Fibroblast of lung (primary cell): ENCODE results near the gene TJP2. TPM values are rescaled to one million over a fixed set of nuclear protein-coding genes. Genes with fewer than 3 reads are reported as not detected.

ENCODE experiments used
- DNase-seq, 2 donors: peaks; one replicate each; pipeline versions ENCODE4 v3.0.0 to v3.0.0-alpha.2; 2010; ENCODE audit warnings: low read depth in 2 of 2
- H2AFZ ChIP-seq: 2 replicates; pipeline ENCODE4 v1.5.1; 2012; ENCODE audit warnings: low read length, control low read depth, inconsistent platforms
- H3K27ac ChIP-seq: 2 replicates; pipeline ENCODE4 v1.5.1; 2011; ENCODE audit warnings: low read length, control low read depth; ENCODE audit not compliant: insufficient read depth
- H3K27me3 ChIP-seq: 2 replicates; pipeline ENCODE4 v1.5.1; 2011; ENCODE audit warnings: mild to moderate bottlenecking, low read length; ENCODE audit not compliant: control insufficient read depth, insufficient read depth
- H3K36me3 ChIP-seq: 2 replicates; pipeline ENCODE4 v1.5.1; 2011; ENCODE audit warnings: low read length; ENCODE audit not compliant: control insufficient read depth, insufficient read depth
- H3K4me1 ChIP-seq: 2 replicates; pipeline ENCODE4 v1.5.1; 2011; ENCODE audit warnings: low read length; ENCODE audit not compliant: control insufficient read depth, insufficient read depth; ENCODE audit errors: extremely low read depth
- H3K4me2 ChIP-seq: 2 replicates; pipeline ENCODE4 v1.5.1; 2011; ENCODE audit warnings: low read length, control low read depth; ENCODE audit not compliant: insufficient read depth; ENCODE audit errors: extremely low read depth
- H3K4me3 ChIP-seq, 4 experiments: fragments of 200-600 bp in 1 of 4; sonication (generic) in 1 of 4; replicated peaks in 1 of 4; 2 replicates each; pipeline ENCODE4 v1.5.1; 2011 to 2016; ENCODE audit warnings: low read length in 4 of 4, low read depth in 3 of 4, mild to moderate bottlenecking in 3 of 4, control low read depth in 2 of 4, inconsistent platforms in 1 of 4, mixed read lengths in 1 of 4; ENCODE audit not compliant: insufficient read depth in 1 of 4; ENCODE audit errors: control extremely low read depth in 1 of 4
- H3K79me2 ChIP-seq: 2 replicates; pipeline ENCODE4 v1.5.1; 2012; ENCODE audit warnings: mild to moderate bottlenecking, low read length, inconsistent platforms; ENCODE audit not compliant: control insufficient read depth, insufficient read depth
- H3K9ac ChIP-seq: 2 replicates; pipeline ENCODE4 v1.5.1; 2011; ENCODE audit warnings: mild to moderate bottlenecking, low read length, control low read depth; ENCODE audit not compliant: insufficient read depth
- H3K9me3 ChIP-seq: 2 replicates; pipeline ENCODE4 v1.5.1; 2012; ENCODE audit warnings: low read depth, low read length; ENCODE audit not compliant: control insufficient read depth, insufficient read depth
- H4K20me1 ChIP-seq: 2 replicates; pipeline ENCODE4 v1.5.1; 2011; ENCODE audit warnings: low read length; ENCODE audit not compliant: control insufficient read depth, insufficient read depth; ENCODE audit errors: extremely low read depth
- EZH2 ChIP-seq: IDR thresholded peaks from 2 replicates; pipeline ENCODE4 v1.5.1; 2012; ENCODE audit warnings: low read length, control low read depth, mild to moderate bottlenecking; ENCODE audit errors: missing control alignments
- polyA plus RNA-seq, 2 donors: library from polyadenylated mRNA; depleted of rRNA in 1 of 2; stranded (reverse) in 1 of 2; unstranded in 1 of 2; fragments of >200 nt; gene quantifications; 2 replicates each; pipeline ENCODE4 v1.2.1, GENCODE V29; 2011 to 2012; ENCODE audit warnings: missing spikeins in 1 of 2
- total RNA-seq: library from RNA; depleted of rRNA; stranded (reverse); fragments of >200 nt; gene quantifications from 2 replicates; pipeline ENCODE4 v1.2.1, GENCODE V29; 2014
- TF ChIP-seq, protein P1 (sequence below), 2 donors: IDR thresholded peaks in 1 of 2; conservative IDR thresholded peaks in 1 of 2; 1 replicate in 1 of 2; 2 replicates in 1 of 2; pipeline ENCODE4 v1.5.1; 2011 to 2012; ENCODE audit warnings: low read length in 2 of 2, control low read depth in 1 of 2, inconsistent platforms in 1 of 2, low read depth in 1 of 2, mild to moderate bottlenecking in 1 of 2

Gene TJP2
- total and polyA plus RNA-seq, 2 donors (not counting 1 experiment from before 2014, with no cell fraction given): 25.9 to 36.5 TPM

DNA sequence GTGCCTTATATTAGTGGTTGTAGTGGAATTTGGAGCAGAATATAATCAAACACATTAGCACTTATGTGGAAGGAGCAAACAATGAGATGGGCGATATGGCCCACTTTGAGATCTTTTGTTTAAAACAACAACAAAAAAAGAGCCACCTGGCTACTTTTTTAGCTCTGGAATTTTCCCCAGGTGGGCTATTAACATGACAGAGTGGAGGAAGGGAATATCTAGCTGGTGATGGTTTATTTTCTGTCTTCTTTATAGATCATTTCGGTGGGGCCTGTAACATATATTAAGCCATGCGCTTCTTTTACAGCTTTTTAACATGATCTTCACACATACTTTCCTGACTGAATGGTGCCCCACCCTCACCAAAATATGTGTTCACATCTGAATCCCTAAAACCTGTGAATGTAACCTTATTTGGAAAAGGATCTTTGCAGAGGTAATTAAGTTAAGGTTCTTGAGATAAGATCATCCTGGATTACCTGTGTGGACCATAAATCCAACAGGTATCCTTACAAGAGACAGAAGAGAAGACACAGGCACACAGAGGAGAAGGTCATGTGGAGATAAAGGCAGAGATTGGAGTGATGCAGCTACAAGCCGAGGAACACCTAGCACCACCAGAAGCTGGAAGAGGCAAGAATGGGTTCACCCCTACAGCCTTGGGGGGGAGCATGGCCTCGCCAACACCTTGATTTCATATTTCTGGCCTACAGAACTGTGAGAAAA is 134.3 kb downstream of the TJP2 start:
- Histone ChIP-seq H3K9me3 (no peaks in the 10 kb centered on the region), H4K20me1 (no peaks in the 10 kb centered on the region), H3K4me1 (no peaks in the 10 kb centered on the region), H3K4me3 (no peak overlapping the region), H3K36me3 (no peaks in the 10 kb centered on the region), H3K27ac (no peak overlapping the region), H3K9ac (no peak overlapping the region), H2AFZ (no peak overlapping the region), H3K4me2 (no peak overlapping the region), H3K79me2 (no peaks in the 10 kb centered on the region), H3K27me3 (peaks cover 3% of the 10 kb centered on the region)
- TF ChIP-seq EZH2: no peak
- TF ChIP-seq, protein P1, sequence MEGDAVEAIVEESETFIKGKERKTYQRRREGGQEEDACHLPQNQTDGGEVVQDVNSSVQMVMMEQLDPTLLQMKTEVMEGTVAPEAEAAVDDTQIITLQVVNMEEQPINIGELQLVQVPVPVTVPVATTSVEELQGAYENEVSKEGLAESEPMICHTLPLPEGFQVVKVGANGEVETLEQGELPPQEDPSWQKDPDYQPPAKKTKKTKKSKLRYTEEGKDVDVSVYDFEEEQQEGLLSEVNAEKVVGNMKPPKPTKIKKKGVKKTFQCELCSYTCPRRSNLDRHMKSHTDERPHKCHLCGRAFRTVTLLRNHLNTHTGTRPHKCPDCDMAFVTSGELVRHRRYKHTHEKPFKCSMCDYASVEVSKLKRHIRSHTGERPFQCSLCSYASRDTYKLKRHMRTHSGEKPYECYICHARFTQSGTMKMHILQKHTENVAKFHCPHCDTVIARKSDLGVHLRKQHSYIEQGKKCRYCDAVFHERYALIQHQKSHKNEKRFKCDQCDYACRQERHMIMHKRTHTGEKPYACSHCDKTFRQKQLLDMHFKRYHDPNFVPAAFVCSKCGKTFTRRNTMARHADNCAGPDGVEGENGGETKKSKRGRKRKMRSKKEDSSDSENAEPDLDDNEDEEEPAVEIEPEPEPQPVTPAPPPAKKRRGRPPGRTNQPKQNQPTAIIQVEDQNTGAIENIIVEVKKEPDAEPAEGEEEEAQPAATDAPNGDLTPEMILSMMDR (conservative IDR thresholded peaks at IDR 0.05 in 1 of 2, IDR thresholded peaks at IDR 0.05 in 1 of 2; ENCODE audit: low read depth in 1 of 2, low read length in 2 of 2): no peak
- DNase-seq: no peak

DNA sequence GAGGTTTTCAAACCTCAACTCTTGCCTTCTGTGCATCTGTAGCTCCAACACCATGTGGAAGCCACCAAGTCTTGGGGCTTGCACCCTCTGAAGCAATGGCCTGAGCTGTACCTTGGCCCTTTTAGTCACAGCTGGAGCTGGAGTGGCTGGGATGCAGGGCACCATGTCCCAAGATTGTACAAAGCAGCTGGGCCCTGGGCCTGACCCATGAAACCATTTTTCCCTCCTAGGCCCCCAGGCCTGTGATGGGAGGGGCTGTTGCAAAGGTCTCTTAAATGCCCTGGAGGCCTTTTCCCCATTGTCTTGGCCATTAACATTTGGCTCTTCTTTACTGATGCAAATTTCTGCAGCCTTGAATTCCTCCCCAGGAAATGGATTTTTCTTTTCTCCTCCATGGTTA is 139.1 kb downstream of the TJP2 start:
- TF ChIP-seq, protein P1 (conservative IDR thresholded peaks at IDR 0.05 in 1 of 2, IDR thresholded peaks at IDR 0.05 in 1 of 2; ENCODE audit: low read depth in 1 of 2, low read length in 2 of 2): no peak
- TF ChIP-seq EZH2: no peak
- Histone ChIP-seq H3K9me3 (no peaks in the 10 kb centered on the region), H3K9ac (no peak overlapping the region), H3K4me3 (no peak overlapping the region), H3K4me1 (no peaks in the 10 kb centered on the region), H2AFZ (no peak overlapping the region), H3K27me3 (peaks cover 3% of the 10 kb centered on the region), H3K36me3 (no peaks in the 10 kb centered on the region), H3K27ac (no peak overlapping the region), H4K20me1 (no peaks in the 10 kb centered on the region), H3K4me2 (no peak overlapping the region), H3K79me2 (no peaks in the 10 kb centered on the region)
- DNase-seq: no peak

DNA sequence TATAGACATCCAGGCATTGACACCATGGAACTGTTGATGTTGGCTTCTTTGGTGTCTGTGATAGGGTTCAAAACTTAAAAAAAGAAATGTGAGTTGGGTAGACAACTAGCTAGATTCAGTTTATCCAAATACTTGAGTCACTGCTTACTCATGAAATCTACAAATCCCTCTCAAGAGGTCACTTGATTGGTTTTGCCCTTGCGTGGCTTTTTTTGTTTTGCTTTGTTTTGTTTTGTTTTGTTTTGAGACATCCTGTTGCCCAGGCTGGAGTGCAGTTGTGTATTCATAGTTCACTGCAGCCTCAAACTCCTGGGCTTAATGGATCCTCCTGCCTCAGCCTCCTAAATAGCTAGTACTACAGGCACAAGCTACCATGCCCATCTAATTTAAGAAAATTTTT is 140.5 kb downstream of the TJP2 start:
- H3K9ac ChIP-seq: no peak overlapping the region
- H3K79me2 ChIP-seq: no peaks in the 10 kb centered on the region
- H3K4me1 ChIP-seq: no peaks in the 10 kb centered on the region
- no peaks in the 10 kb centered on the region for H3K9me3 ChIP-seq
- no peaks in the 10 kb centered on the region for H3K27me3 ChIP-seq
- H3K36me3 ChIP-seq: no peaks in the 10 kb centered on the region
- TF ChIP-seq EZH2: no peak
- TF ChIP-seq, protein P1 (conservative IDR thresholded peaks at IDR 0.05 in 1 of 2, IDR thresholded peaks at IDR 0.05 in 1 of 2; ENCODE audit: low read depth in 1 of 2, low read length in 2 of 2): no peak
- H4K20me1 ChIP-seq: no peaks in the 10 kb centered on the region
- H3K4me3 ChIP-seq: no peak overlapping the region
- H2AFZ ChIP-seq: no peak overlapping the region
- H3K4me2 ChIP-seq: no peak overlapping the region
- no peak for DNase-seq
- no peak overlapping the region for H3K27ac ChIP-seq
